SK-N-SH (cell line): ENCODE results near the gene MLLT1. TPM values are rescaled to one million over a fixed set of nuclear protein-coding genes. Genes with fewer than 3 reads are reported as not detected.

ENCODE experiments used
- CTCF ChIA-PET: fragments of 300-600, 350-600 bp; formaldehyde crosslinking; extraction: SDS; loops from one replicate; lab custom pipeline; 2021; lab: Yijun Ruan, JAX
- POLR2A ChIA-PET: fragments of 350-600 bp; sonication (Branson Sonifier 250); formaldehyde crosslinking; extraction: SDS; loops from one replicate; lab custom pipeline; 2020; ENCODE audit warnings: antibody characterized with exemption, inconsistent platforms; lab: Yijun Ruan, JAX
- DNase-seq: peaks from one replicate; pipeline ENCODE4 v3.0.0; 2012
- H2AFZ ChIP-seq: fragments of 200-600 bp; sonication (generic); 2 replicates; pipeline ENCODE4 v1.8.1; 2016; ENCODE audit warnings: antibody characterized with exemption, mild to moderate bottlenecking, low read depth
- H3F3A ChIP-seq: fragments of 200-600 bp; sonication (generic); replicated peaks from 2 replicates; pipeline ENCODE3; 2016; ENCODE audit warnings: antibody characterized with exemption, mild to moderate bottlenecking; ENCODE audit not compliant: insufficient read depth
- H3K27ac ChIP-seq, 2 experiments: fragments of 200-500 bp in 1 of 2; fragments of 200-600 bp in 1 of 2; sonication (Bioruptor generic) in 1 of 2; sonication (generic), shearing (Covaris generic) in 1 of 2; 2 replicates each; pipeline versions ENCODE4 v1.5.1 to v1.6.1; 2014 to 2016; ENCODE audit warnings: low read depth in 2 of 2, inconsistent platforms in 1 of 2, low read length in 1 of 2, mild to moderate bottlenecking in 1 of 2, mixed read lengths in 1 of 2
- H3K27me3 ChIP-seq: fragments of 200-600 bp; sonication (generic), shearing (Covaris generic); 2 replicates; pipeline ENCODE4 v1.6.1; 2016; ENCODE audit warnings: mixed run types; ENCODE audit not compliant: insufficient read depth
- H3K36me3 ChIP-seq, 2 experiments: fragments of 200-500 bp in 1 of 2; fragments of 200-600 bp in 1 of 2; sonication (Bioruptor generic) in 1 of 2; sonication (generic) in 1 of 2; replicated peaks in 1 of 2; 2 replicates each; pipeline versions ENCODE3 to v1.5.1; 2014 to 2016; ENCODE audit warnings: low read length in 1 of 2, mild to moderate bottlenecking in 1 of 2; ENCODE audit not compliant: insufficient read depth in 2 of 2, control insufficient read depth in 1 of 2
- H3K4me1 ChIP-seq, 2 experiments: fragments of 200-500 bp in 1 of 2; fragments of 200-600 bp in 1 of 2; sonication (Bioruptor generic) in 1 of 2; sonication (generic), shearing (Covaris generic) in 1 of 2; 2 replicates each; pipeline versions ENCODE4 v1.5.1 to v1.6.1; 2014 to 2016; ENCODE audit warnings: low read depth in 1 of 2, low read length in 1 of 2, mixed run types in 1 of 2; ENCODE audit not compliant: insufficient read depth in 2 of 2, control insufficient read depth in 1 of 2
- H3K4me2 ChIP-seq: fragments of 200-600 bp; sonication (generic), shearing (Covaris generic); 2 replicates; pipeline ENCODE4 v1.6.1; 2017; ENCODE audit warnings: mixed run types
- H3K4me3 ChIP-seq, 2 experiments: fragments of 200-500 bp in 1 of 2; fragments of 200-600 bp in 1 of 2; sonication (Bioruptor generic) in 1 of 2; sonication (generic), shearing (Covaris generic) in 1 of 2; 2 replicates each; pipeline versions ENCODE4 v1.5.1 to v1.8.1; 2014 to 2016; ENCODE audit warnings: low read depth in 2 of 2, inconsistent platforms in 1 of 2, low read length in 1 of 2, mild to moderate bottlenecking in 1 of 2, mixed read lengths in 1 of 2, moderate library complexity in 1 of 2
- H3K79me2 ChIP-seq: fragments of 200-600 bp; sonication (generic); 2 replicates; pipeline ENCODE4 v1.8.1; 2017; ENCODE audit warnings: mild to moderate bottlenecking; ENCODE audit not compliant: insufficient read depth
- H3K9ac ChIP-seq: fragments of 200-600 bp; sonication (generic); 2 replicates; pipeline ENCODE4 v1.6.1; 2017; ENCODE audit warnings: mixed run types
- H3K9me2 ChIP-seq: fragments of 200-600 bp; sonication (generic); 2 replicates; pipeline ENCODE4 v1.6.1; 2017; ENCODE audit warnings: mixed run types
- H3K9me3 ChIP-seq: fragments of 200-600 bp; sonication (generic); 2 replicates; pipeline ENCODE4 v1.6.1; 2017; ENCODE audit warnings: mixed run types, mild to moderate bottlenecking, moderate library complexity
- H4K20me1 ChIP-seq: fragments of 200-600 bp; sonication (generic); 2 replicates; pipeline ENCODE4 v1.6.1; 2017; ENCODE audit warnings: mild to moderate bottlenecking, mixed run types; ENCODE audit not compliant: insufficient read depth
- ELF1 ChIP-seq: IDR thresholded peaks from 2 replicates; pipeline ENCODE4 v1.4.0; 2012
- EP300 ChIP-seq, 2 experiments: IDR thresholded peaks; 2 replicates each; pipeline versions ENCODE4 v1.4.0 to v1.6.1; 2012; ENCODE audit warnings: borderline replicate concordance in 1 of 2, low read depth in 1 of 2, low read length in 1 of 2
- FOSL2 ChIP-seq: IDR thresholded peaks from 2 replicates; pipeline ENCODE4 v1.4.0; 2012; ENCODE audit warnings: low read depth, mild to moderate bottlenecking, moderate library complexity, borderline replicate concordance
- FOXJ3 ChIP-seq: sonication (generic); formaldehyde crosslinking; IDR thresholded peaks from 2 replicates; pipeline ENCODE4 v1.5.1; 2020; ENCODE audit warnings: mild to moderate bottlenecking, missing genetic modification reagents
- JUND ChIP-seq: IDR thresholded peaks from 2 replicates; pipeline ENCODE4 v1.4.0; 2012
- NRF1 ChIP-seq: IDR thresholded peaks from 2 replicates; pipeline ENCODE4 v1.6.1; 2012; ENCODE audit warnings: low read depth, mild to moderate bottlenecking, low read length
- PBX3 ChIP-seq: IDR thresholded peaks from 2 replicates; pipeline ENCODE4; 2012
- RCOR1 ChIP-seq: fragments of 150-350 bp; IDR thresholded peaks from 2 replicates; pipeline ENCODE4 v1.6.1; 2017; ENCODE audit warnings: antibody characterized with exemption, low read length
- RXRA ChIP-seq: IDR thresholded peaks from 2 replicates; pipeline ENCODE4 v1.4.0; 2012; ENCODE audit warnings: low read depth, mild to moderate bottlenecking, borderline replicate concordance
- SMC3 ChIP-seq: IDR thresholded peaks from 2 replicates; pipeline ENCODE4 v1.6.1; 2012; ENCODE audit warnings: low read depth, low read length, improper control_type of control experiment
- TCF12 ChIP-seq: IDR thresholded peaks from 2 replicates; pipeline ENCODE4 v1.4.0; 2012
- TEAD4 ChIP-seq: IDR thresholded peaks from 2 replicates; pipeline ENCODE4 v1.4.0; 2012; ENCODE audit warnings: mild to moderate bottlenecking, borderline replicate concordance; ENCODE audit not compliant: insufficient read depth
- YY1 ChIP-seq: IDR thresholded peaks from 2 replicates; pipeline ENCODE4 v1.4.0; 2012; ENCODE audit warnings: low read depth, mild to moderate bottlenecking
- WGBS: methylation state at CpG from one replicate; pipeline ENCODE4 v1.1.6; 2017; ENCODE audit warnings: low lambda C conversion rate; 5-methylcytosine and 5-hydroxymethylcytosine counted together
- polyA plus RNA-seq, 3 experiments: library from polyadenylated mRNA; depleted of rRNA; stranded (reverse); fragments of >200 nt; gene quantifications; 2 replicates each; pipeline ENCODE4 v1.2.3, GENCODE V29; 2012
- TF ChIP-seq, protein P1 (sequence below): fragments of 200-600 bp; sonication (generic); IDR thresholded peaks from 2 replicates; pipeline ENCODE4 v1.6.1; 2017; ENCODE audit warnings: antibody characterized with exemption, mild to moderate bottlenecking, moderate library complexity

MLLT1 gene
- polyA plus RNA-seq, 1 of the 3 experiments (the other 2 are of a cell fraction) = 19.0 TPM

- H3K9me3 ChIP-seq = no peaks in the 10 kb centered on the region
- TF ChIP-seq RXRA = no peak
- no peak for TF ChIP-seq SMC3
- no peak for TF ChIP-seq TEAD4
- no peak for TF ChIP-seq FOXJ3
- TF ChIP-seq EP300 (IDR thresholded peaks at IDR 0.05; ENCODE audit: borderline replicate concordance in 1 of 2, low read depth in 1 of 2, low read length in 1 of 2) = no peak
- no peak for TF ChIP-seq PBX3
- TF ChIP-seq NRF1 = no peak
- TF ChIP-seq, protein P1, sequence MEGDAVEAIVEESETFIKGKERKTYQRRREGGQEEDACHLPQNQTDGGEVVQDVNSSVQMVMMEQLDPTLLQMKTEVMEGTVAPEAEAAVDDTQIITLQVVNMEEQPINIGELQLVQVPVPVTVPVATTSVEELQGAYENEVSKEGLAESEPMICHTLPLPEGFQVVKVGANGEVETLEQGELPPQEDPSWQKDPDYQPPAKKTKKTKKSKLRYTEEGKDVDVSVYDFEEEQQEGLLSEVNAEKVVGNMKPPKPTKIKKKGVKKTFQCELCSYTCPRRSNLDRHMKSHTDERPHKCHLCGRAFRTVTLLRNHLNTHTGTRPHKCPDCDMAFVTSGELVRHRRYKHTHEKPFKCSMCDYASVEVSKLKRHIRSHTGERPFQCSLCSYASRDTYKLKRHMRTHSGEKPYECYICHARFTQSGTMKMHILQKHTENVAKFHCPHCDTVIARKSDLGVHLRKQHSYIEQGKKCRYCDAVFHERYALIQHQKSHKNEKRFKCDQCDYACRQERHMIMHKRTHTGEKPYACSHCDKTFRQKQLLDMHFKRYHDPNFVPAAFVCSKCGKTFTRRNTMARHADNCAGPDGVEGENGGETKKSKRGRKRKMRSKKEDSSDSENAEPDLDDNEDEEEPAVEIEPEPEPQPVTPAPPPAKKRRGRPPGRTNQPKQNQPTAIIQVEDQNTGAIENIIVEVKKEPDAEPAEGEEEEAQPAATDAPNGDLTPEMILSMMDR = no peak
- no peak for TF ChIP-seq ELF1
- no peak for TF ChIP-seq YY1
- TF ChIP-seq FOSL2 = no peak
- H3K36me3 ChIP-seq = no peaks in the 10 kb centered on the region
- no peaks in the 10 kb centered on the region for H3K9me2 ChIP-seq
- no peaks in the 10 kb centered on the region for H3K79me2 ChIP-seq
- H3K9ac ChIP-seq = no peak overlapping the region
- H3K4me1 ChIP-seq = no peaks in the 10 kb centered on the region
- POLR2A ChIA-PET = no interaction called here
- CTCF ChIA-PET = no interaction called here
- peaks cover 63% of the 10 kb centered on the region for H3K27me3 ChIP-seq
- H3K27ac ChIP-seq = no peak overlapping the region
- H4K20me1 ChIP-seq = no peaks in the 10 kb centered on the region
- DNase-seq = no peak
- WGBS = 16% methylated on average over 2 of the region's 4 CpGs
- no peak overlapping the region for H3K4me3 ChIP-seq
- no peak overlapping the region for H3K4me2 ChIP-seq
- no peaks in the 10 kb centered on the region for H3F3A ChIP-seq
- H2AFZ ChIP-seq = no peak overlapping the region
Observed at GRCh38 chr19:6324757-6325156, 45.0 kb upstream of the MLLT1 start.

DNA sequence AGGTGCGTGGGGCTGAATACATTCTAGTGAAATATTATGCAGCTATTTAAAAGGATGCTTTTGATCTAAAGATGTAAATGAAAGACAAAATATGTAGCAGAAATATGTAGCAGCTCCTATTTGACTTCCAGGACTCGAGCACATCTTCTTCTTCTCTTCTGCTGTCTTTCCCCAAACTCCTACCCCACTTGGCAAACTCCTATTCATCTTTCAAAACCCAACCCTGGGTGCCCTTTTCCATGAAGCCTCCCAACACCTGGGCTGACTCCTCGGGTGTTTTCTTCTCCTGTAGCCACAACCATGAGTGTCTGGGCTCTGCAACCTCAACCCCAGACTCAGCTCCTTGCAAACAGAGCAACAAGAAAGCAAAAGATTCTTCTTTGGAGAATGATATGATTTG is 42.5 kb upstream of the MLLT1 start:
- H3K27ac ChIP-seq = no peak overlapping the region
- H3K4me2 ChIP-seq = no peak overlapping the region
- H3K9me3 ChIP-seq = no peaks in the 10 kb centered on the region
- WGBS = 0% methylated on average over 3 of the region's 3 CpGs
- peaks cover 63% of the 10 kb centered on the region for H3K27me3 ChIP-seq
- CTCF ChIA-PET = no interaction called here
- H4K20me1 ChIP-seq = no peaks in the 10 kb centered on the region
- TF ChIP-seq RXRA (no peak), RCOR1 (no peak), JUND (no peak), TCF12 (no peak)
- no peaks in the 10 kb centered on the region for H3K4me1 ChIP-seq
- H3K9me2 ChIP-seq = no peaks in the 10 kb centered on the region
- no peak for DNase-seq
- H2AFZ ChIP-seq = no peak overlapping the region
- no peaks in the 10 kb centered on the region for H3K36me3 ChIP-seq
- no peak overlapping the region for H3K9ac ChIP-seq
- H3F3A ChIP-seq = no peaks in the 10 kb centered on the region
- H3K79me2 ChIP-seq = no peaks in the 10 kb centered on the region
- POLR2A ChIA-PET = no interaction called here
- H3K4me3 ChIP-seq = no peak overlapping the region
